ENCODE data around the gene TRIM67.

GRCh38 chr1:231266811-231267322, 105.0 kb downstream of the TRIM67 start:
- TF ChIP-seq CTCF (conservative IDR thresholded peaks at IDR 0.05; ENCODE audit: low read depth, low read length) = no peak
- no peak for TF ChIP-seq EZH2 (IDR thresholded peaks at IDR 0.05; ENCODE audit: borderline replicate concordance, low read depth, low read length, poor library complexity, severe bottlenecking)

All from A673 (cell line).